ENCODE measurements around the gene ERRFI1. TPM values are rescaled to one million over a fixed set of nuclear protein-coding genes. Genes with fewer than 3 reads are reported as not detected.

The ERRFI1 gene
- polyA plus RNA-seq, 3 donors, result 0.08 to 1.5 (median 0.28) TPM

DNA sequence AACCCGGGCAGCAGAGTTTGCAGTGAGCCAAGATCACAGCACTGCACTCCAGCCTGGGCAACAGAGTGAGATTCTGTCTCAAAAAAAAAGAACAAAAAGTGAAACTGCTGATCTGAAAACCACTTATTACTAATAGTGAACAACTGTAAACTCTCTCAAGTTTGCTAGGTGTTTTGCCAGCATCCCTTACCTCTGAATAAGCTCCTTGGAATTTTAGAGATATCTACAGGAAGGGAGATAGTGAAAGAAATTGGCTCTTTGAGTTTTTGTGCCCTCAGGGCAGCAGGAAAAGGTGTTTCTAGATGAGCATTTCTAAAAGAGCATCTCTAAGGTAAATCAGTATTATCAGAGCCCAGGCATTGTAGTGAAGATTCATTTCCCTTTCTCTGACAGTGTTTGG is 37.5 kb downstream of the ERRFI1 start:
- H3K27ac ChIP-seq (ENCODE audit: low read depth in 1 of 2, low read length in 2 of 2), result peak overlapping the region in 1 of 2 donors; percentile 14
- H3K4me1 ChIP-seq (ENCODE audit: control insufficient read depth in 1 of 2, insufficient read depth in 2 of 2, low read length in 2 of 2), result peaks cover 3 to 6% of the 10 kb centered on the region in 2 donors
- Mint-ChIP-seq H3K36me3 (peaks cover 51 to 65% of the 10 kb centered on the region in 2 donors), H3K27ac (no peak overlapping the region), H3K4me3 (no peak overlapping the region), H3K27me3 (ENCODE audit: low read depth in 3 of 3) (peaks cover 0 to 2% (median 0%) of the 10 kb centered on the region in 3 donors), H3K4me1 (peaks cover 3% of the 10 kb centered on the region), H3K9me3 (peaks cover 0 to 3% (median 0%) of the 10 kb centered on the region in 7 donors)
- H3K36me3 ChIP-seq (replicated peaks in 1 of 2; ENCODE audit: control insufficient read depth in 1 of 2, insufficient read depth in 2 of 2, low read length in 2 of 2), result peaks cover 36 to 66% of the 10 kb centered on the region in 2 donors
- H3K9ac ChIP-seq (ENCODE audit: insufficient read depth, low read length, poor library complexity, severe bottlenecking), result no peak overlapping the region
- no peaks in the 10 kb centered on the region for H3K79me2 ChIP-seq (ENCODE audit: insufficient read depth, low read length)
- DNase-seq, result no peak
- no peak for TF ChIP-seq CTCF (IDR thresholded peaks at IDR 0.05)
- peaks cover under 1% of the 10 kb centered on the region for H4K20me1 ChIP-seq (ENCODE audit: insufficient read depth, low read length)
- WGBS (ENCODE audit: insufficient coverage), result 100% methylated on average over 1 of the region's 1 CpG
- no peak overlapping the region for H3K4me2 ChIP-seq (replicated peaks; ENCODE audit: extremely low read depth, low read length, poor library complexity, severe bottlenecking)
- H3K27me3 ChIP-seq (ENCODE audit: control insufficient read depth in 2 of 2, insufficient read depth in 2 of 2, low read length in 2 of 2), result no peaks in the 10 kb centered on the region
- H3K9me3 ChIP-seq (replicated peaks in 1 of 2; ENCODE audit: control insufficient read depth in 1 of 2, insufficient read depth in 1 of 2, low read length in 2 of 2), result no peaks in the 10 kb centered on the region
- intact Hi-C loops (cut with micrococcal nuclease), result loop anchor here in 1 of 2 donors (5.0 kb wide), 1 partner anchor 359 kb away; no protein-coding TSS in a partner anchor
- no peak overlapping the region for H2AFZ ChIP-seq (ENCODE audit: insufficient read depth, low read depth, low read length, poor library complexity, severe bottlenecking)
- no peak overlapping the region for H3K4me3 ChIP-seq (replicated peaks in 1 of 3; ENCODE audit: low read depth in 2 of 3, low read length in 3 of 3)

GRCh38 chr1:7987528-7987927 is 38.6 kb downstream of the ERRFI1 start:
- Histone ChIP-seq H3K4me1 (ENCODE audit: control insufficient read depth in 1 of 2, insufficient read depth in 2 of 2, low read length in 2 of 2) (no peaks in the 10 kb centered on the region), H4K20me1 (ENCODE audit: insufficient read depth, low read length) (peaks cover 11% of the 10 kb centered on the region), H3K36me3 (replicated peaks in 1 of 2; ENCODE audit: control insufficient read depth in 1 of 2, insufficient read depth in 2 of 2, low read length in 2 of 2) (peaks cover 46 to 77% of the 10 kb centered on the region in 2 donors), H3K4me2 (replicated peaks; ENCODE audit: extremely low read depth, low read length, poor library complexity, severe bottlenecking) (no peak overlapping the region), H3K9ac (ENCODE audit: insufficient read depth, low read length, poor library complexity, severe bottlenecking) (no peak overlapping the region), H3K9me3 (replicated peaks in 1 of 2; ENCODE audit: control insufficient read depth in 1 of 2, insufficient read depth in 1 of 2, low read length in 2 of 2) (no peaks in the 10 kb centered on the region), H2AFZ (ENCODE audit: insufficient read depth, low read depth, low read length, poor library complexity, severe bottlenecking) (no peak overlapping the region), H3K79me2 (ENCODE audit: insufficient read depth, low read length) (no peaks in the 10 kb centered on the region), H3K4me3 (replicated peaks in 1 of 3; ENCODE audit: low read depth in 2 of 3, low read length in 3 of 3) (no peak overlapping the region), H3K27ac (ENCODE audit: low read depth in 1 of 2, low read length in 2 of 2) (no peak overlapping the region), H3K27me3 (ENCODE audit: control insufficient read depth in 2 of 2, insufficient read depth in 2 of 2, low read length in 2 of 2) (no peaks in the 10 kb centered on the region)
- no peak for DNase-seq
- Mint-ChIP-seq H3K27me3 (ENCODE audit: low read depth in 3 of 3) (peaks cover 0 to 2% (median 0%) of the 10 kb centered on the region in 3 donors), H3K4me3 (no peak overlapping the region), H3K9me3 (peaks cover 0 to 3% (median 0%) of the 10 kb centered on the region in 7 donors), H3K27ac (no peak overlapping the region), H3K36me3 (peaks cover 60 to 76% of the 10 kb centered on the region in 2 donors), H3K4me1 (peaks cover under 1% of the 10 kb centered on the region)
- WGBS (ENCODE audit: insufficient coverage), result 97% methylated on average over 6 of the region's 7 CpGs
- no peak for TF ChIP-seq CTCF (IDR thresholded peaks at IDR 0.05)
- intact Hi-C loops (cut with micrococcal nuclease), result loop anchor here in 1 of 2 donors (5.0 kb wide), 1 partner anchor 360 kb away; no protein-coding TSS in a partner anchor
